NCI-H748 (cell line): ENCODE results near the gene GPC5.
"Not testable (repeated sequence)": the region's sequence is repeated elsewhere in the genome, so short reads cannot be mapped to it uniquely, and the experiment has no call there.

Experiments
- DNase-seq: peaks from one replicate; lab custom pipeline; 2025; ENCODE audit not compliant: unreplicated experiment; lab: John Stamatoyannopoulos, UW

GPC5 gene

GRCh38 chr13:92418818-92419412, 1020.5 kb downstream of the GPC5 start:
- DNase-seq: peak; percentile 59

DNA sequence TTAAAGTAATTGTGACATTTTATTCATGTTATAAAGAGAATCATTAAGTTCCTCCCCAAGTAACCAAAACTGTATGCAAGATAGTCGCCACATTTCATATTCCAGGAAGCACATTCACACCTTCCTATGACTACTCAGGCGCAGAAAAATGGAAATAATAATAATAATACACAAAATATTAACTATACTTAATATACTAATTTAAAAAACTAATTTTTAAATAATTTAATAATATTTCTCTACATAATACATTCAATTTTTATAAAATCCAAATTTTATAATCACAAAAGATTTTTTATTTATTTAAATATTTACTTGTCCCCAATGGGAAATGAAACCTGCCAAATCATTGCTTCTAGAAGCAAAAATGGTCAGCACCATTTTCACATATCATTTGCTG, 1030.8 kb downstream of the GPC5 start:
- no peak for DNase-seq

- DNase-seq: no peak
Observed at GRCh38 chr13:92433386-92433785, 1035.0 kb downstream of the GPC5 start.

DNA sequence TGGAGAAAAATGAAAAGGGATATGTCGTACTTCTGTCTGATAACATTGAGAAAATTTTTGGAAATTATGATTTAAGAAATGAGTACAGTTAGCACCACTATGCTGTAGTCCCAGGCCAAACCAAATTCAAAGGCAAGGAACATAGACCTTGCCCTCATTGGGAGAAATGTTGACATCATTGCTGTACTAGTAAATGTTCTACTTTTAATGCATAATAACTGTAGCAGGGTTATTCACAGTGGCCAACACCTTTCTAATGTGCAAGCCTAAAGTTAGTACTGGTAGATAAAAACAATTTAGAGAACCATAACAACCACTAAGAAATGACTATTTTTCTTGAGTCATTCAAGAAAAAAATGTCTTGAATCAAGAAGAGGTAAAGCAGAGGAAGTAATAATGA, 1035.5 kb downstream of the GPC5 start:
- DNase-seq: no peak

- no peak for DNase-seq
Observed at GRCh38 chr13:92436924-92437323, 1038.5 kb downstream of the GPC5 start.

GRCh38 chr13:92444244-92444643, 1045.8 kb downstream of the GPC5 start:
- DNase-seq: no peak

DNA sequence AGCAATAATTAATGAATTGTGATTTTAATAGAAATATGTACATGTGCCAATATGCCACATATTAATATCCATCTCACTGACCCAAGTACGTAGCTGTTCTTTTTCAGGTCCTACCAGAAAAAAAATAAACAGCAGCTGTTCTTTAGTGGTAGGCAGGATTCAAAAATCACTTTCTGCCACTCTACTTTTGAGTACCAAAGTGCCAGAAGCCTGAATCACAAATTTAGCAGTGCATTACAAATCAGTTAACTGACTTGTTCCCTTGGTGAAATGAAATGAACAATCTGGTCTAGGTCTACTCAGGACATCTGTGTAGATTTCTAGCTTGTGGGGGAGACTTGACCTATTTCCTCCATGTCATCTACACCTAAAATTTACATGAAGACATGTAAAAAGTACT, 1052.6 kb downstream of the GPC5 start:
- DNase-seq: no peak

- no peak for DNase-seq
Observed at GRCh38 chr13:92452840-92453239, 1054.4 kb downstream of the GPC5 start.

DNA sequence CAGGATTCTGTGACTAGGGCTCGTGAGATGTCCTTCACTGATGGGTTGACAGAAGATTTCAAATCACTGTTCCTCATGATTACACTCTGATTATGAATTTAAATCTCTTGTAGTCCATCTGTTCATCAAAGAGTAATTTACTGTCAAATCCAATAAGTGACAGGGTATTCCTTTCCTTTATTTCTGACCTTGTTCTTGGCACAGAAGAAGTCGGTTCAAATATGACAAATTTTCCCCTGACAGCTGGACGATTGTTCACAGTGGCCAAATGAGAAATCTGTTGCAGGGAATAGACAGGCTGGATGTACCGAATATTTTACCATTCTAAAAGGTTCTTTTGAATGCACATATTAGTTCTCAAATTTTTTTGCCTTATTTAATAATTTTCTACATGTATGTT, 1060.9 kb downstream of the GPC5 start:
- DNase-seq: no peak

DNA sequence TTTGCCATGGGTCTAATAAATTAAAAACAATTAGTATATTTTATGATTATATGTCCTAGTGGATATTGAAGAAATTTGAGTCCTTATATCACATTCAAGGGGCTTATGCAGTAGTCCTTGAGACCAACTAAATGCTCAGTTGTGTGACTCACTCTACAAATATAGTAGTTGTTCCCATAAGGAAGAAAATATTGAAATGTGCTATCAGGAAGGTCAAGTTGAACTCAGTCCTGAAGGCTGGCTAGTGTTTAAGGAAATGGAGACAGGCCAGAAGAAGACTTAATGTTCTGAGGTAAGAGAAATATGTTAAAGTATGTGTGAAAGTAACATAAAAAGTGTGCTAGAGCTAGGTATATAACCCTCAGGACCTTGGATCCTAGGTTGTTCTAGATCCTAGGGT, 1062.1 kb downstream of the GPC5 start:
- DNase-seq: no peak

GRCh38 chr13:92461402-92461801, 1063.0 kb downstream of the GPC5 start:
- DNase-seq: peak; percentile 14

- DNase-seq: no peak
Observed at GRCh38 chr13:92461831-92462230, 1063.4 kb downstream of the GPC5 start.

- DNase-seq: peak; percentile 95
Observed at GRCh38 chr13:92463134-92463533, 1064.7 kb downstream of the GPC5 start.

- DNase-seq: no peak
Observed at GRCh38 chr13:92473765-92474475, 1075.5 kb downstream of the GPC5 start.

DNA sequence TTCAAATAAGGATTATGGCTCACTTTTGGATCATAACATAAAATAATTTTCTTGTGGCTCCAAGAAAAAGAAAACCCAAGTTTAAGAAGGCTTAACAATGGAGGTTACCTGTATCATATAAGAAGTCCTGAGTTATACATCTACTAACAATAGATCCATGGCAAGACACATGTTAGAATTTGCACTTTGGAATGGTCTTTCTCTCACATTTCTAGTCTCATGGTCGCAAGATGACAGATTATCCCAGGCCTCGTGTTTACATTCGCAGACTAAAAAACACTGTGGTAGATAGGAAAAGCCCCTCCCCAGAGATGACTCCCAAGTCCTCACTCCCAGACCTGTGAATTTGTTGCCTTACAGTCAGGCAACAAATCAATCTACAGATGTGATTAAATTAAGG, 1082.0 kb downstream of the GPC5 start:
- DNase-seq: no peak

DNA sequence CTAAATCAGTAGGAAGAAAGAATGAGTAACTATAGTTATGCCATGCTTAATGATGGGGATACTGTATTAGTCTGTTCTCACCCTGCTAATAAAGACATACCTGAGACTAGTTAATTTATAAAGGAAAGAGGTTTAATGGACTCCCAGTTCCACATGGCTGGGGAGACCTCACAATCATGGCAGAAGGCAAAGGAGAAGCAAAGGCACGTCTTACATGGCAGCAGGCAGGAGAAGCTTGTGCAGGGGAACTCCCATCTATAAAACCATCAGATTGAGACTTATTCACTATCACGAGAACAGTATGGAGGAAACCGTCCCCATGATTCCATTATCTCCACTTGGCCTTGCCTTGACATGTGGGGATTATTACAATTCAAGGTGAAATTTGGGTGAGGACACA, 1084.4 kb downstream of the GPC5 start:
- DNase-seq: not testable (repeated sequence)

DNA sequence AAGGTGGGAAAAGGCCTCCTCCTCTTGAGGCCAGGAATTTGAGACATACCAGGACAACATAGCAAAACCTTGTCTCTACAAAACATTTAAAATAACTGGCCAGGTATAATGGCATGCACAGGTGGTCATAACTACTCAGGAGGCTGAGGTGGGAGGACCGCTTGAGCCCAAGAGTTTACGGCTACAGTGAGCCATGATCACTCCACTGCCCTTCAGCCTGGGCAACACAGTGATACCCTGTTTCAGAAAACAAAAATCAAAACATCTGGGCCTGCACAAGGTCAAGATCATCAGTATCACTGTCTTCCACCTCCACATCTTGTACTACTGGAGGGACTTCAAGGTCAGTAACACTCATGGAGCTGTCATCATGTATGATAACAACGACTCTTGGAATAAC, 1085.5 kb downstream of the GPC5 start:
- DNase-seq: no peak

DNA sequence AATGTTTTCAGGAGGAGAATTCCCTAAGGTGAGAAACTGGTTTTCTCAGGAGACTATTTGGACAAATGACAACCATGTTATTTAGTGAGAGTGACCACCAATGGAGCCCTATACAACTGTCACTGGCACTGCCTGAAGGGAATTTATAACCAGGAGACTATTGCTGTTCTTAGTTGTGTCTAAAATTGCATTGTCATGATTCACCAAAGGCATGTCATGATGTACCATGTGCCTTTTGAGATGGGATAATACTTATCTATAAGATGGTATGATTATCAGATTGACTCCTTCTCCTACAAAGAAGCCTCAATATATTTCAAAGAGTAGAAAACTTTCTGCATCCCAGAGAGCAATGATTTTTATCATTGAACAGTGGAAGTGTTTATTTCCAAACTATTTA, 1088.8 kb downstream of the GPC5 start:
- DNase-seq: no peak

DNA sequence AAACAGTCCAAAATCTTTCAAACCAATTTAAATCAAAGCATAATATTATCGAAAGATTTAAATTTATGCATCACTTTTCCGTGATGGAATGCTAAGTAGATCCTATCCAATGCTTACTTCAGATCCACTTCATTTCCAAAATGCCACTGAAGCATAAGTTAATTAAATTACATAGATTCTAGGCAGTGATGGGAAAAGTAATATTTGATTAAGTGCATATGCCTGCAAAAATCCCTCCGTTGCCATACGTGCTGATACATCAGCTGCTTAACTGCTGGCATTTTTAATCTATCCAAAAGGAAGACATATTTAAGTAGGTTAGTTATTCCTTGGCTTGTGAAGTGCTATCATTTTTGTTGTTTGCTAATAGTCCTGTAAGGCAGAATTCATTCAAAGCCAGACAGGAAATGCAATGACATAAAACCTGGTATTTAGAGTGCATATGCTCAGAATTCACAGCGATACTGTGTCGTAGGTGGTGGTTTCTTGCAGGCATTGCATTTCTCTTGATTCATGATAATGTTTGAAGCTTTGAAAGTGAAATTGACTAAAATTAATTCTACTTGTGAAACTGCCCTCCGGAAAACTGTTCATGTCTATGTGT, 1089.9 kb downstream of the GPC5 start:
- no peak for DNase-seq

- DNase-seq: no peak
Observed at GRCh38 chr13:92491839-92492238, 1093.4 kb downstream of the GPC5 start.

- no peak for DNase-seq
Observed at GRCh38 chr13:92494915-92495314, 1096.5 kb downstream of the GPC5 start.

DNA sequence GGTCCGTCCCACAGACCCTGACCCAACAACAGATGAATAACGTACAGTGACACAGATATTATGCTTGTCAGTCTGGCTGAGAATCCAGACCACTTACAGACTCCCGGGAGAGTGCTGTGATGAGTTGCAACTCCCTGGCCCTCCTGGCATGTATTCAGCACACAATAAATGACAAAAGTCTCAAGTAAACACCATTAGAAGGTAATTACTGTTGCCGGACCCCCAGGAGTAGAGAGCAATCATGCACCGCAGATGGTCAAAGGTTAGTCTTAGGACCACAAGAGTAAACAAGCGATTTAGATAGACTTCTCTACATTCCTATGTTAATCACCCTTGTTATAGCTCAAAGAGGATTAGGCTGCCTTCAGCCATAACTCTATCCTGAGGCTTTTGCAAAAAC, 1101.8 kb downstream of the GPC5 start:
- peak; percentile 51 for DNase-seq

- no peak for DNase-seq
Observed at GRCh38 chr13:92510416-92510815, 1112.0 kb downstream of the GPC5 start.
